Measurements from ENCODE around the gene TTLL11.

GRCh38 chr9:122056484-122056883 is 36.6 kb downstream of the TTLL11 start:
- no peak for TF ChIP-seq POLR2A (IDR thresholded peaks at IDR 0.05; ENCODE audit: low read length)
- no peak for TF ChIP-seq GATA1 (IDR thresholded peaks at IDR 0.05; ENCODE audit: low read depth, low read length)
